ENCODE measurements around the gene RPUSD1. TPM values are rescaled to one million over a fixed set of nuclear protein-coding genes. Genes with fewer than 3 reads are reported as not detected.

Gene RPUSD1
- total RNA-seq, 1 donor from 2014 or later, result 35.3 TPM

DNA sequence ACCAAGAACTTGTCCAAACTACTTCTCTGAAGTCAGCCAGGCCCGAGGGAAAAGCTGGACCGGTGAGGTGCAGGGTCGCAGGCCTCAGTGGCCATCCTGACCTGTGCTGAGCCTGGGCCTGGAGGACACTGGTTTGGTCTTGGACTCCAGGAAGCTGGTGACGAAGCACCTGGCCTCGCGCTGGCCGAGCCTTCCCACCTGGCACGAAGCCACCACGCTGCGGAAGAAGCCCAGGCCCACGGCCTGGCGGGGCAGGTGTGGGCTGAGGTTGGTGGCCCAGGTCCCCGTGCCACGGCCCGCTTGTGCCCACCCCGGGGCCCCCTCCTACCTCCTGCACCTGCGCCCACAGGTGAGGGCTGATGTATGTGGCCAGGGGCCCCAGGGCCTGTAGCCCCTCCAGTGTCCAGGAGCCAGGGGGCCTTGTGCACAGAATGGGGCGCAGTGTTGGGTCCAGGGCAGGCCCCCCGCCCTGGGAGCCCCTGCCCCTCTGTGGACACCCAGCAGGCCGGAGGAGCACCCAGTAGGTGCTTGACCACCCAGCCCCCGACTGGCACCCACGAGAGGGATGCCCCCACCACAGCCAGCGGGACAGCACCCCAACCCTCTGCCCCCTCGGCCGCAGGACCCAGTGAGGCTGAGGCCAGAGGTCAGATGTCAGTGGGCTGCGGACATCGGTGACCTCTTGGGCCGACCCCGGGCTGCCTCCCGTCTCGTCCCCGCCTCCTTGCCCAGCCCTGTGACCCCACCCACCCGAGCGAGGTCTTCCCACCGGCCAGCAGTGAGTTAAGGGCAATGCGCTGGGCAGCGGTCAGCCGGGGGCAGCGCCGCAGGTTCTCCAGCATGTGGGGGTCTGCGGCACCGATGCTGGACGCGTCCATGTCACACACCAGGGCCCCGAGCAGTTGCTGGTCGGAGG lies 13.8 kb downstream of the RPUSD1 start:
- TF ChIP-seq, protein P1, sequence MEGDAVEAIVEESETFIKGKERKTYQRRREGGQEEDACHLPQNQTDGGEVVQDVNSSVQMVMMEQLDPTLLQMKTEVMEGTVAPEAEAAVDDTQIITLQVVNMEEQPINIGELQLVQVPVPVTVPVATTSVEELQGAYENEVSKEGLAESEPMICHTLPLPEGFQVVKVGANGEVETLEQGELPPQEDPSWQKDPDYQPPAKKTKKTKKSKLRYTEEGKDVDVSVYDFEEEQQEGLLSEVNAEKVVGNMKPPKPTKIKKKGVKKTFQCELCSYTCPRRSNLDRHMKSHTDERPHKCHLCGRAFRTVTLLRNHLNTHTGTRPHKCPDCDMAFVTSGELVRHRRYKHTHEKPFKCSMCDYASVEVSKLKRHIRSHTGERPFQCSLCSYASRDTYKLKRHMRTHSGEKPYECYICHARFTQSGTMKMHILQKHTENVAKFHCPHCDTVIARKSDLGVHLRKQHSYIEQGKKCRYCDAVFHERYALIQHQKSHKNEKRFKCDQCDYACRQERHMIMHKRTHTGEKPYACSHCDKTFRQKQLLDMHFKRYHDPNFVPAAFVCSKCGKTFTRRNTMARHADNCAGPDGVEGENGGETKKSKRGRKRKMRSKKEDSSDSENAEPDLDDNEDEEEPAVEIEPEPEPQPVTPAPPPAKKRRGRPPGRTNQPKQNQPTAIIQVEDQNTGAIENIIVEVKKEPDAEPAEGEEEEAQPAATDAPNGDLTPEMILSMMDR (IDR thresholded peaks at IDR 0.05), result no peak
- no peak for ATAC-seq (ENCODE audit: low read depth)
- intact Hi-C loops (cut with micrococcal nuclease), result no loop called here
- POLR2A ChIA-PET, result no interaction called here
- peaks cover 10% of the 10 kb centered on the region for H3K27me3 Mint-ChIP-seq
- H3K27ac Mint-ChIP-seq, result no peak overlapping the region
- H3K4me1 Mint-ChIP-seq, result no peaks in the 10 kb centered on the region
- DNase-seq, result no peak
- CTCF ChIA-PET, result no interaction called here
- H3K9me3 Mint-ChIP-seq, result no peaks in the 10 kb centered on the region
- no peaks in the 10 kb centered on the region for H3K36me3 Mint-ChIP-seq (ENCODE audit: low read depth)
- no peak overlapping the region for H3K4me3 Mint-ChIP-seq

DNA sequence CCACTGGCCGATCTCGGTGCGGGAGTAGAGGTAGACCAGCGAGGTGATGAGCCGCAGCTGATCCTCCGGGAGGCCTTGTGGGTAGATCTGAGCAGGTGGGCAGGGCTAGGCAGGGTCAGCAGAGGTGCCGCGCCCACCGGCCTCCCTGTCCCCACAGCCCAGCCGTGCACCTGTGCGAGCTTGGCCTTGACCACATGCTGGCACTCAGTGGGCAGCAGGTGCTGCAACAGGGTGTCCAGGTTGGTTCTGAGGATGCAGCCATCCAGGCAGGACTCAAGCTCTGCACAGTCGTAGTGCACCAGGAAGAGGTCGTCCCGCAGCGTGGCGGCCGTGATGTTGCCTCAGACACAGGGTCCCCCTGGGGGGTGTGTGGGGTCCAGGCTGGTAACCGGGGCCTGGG lies 15.2 kb downstream of the RPUSD1 start:
- Mint-ChIP-seq H3K4me1 (no peaks in the 10 kb centered on the region), H3K9me3 (no peaks in the 10 kb centered on the region), H3K27me3 (peaks cover 6% of the 10 kb centered on the region), H3K36me3 (ENCODE audit: low read depth) (no peaks in the 10 kb centered on the region), H3K4me3 (no peak overlapping the region), H3K27ac (no peak overlapping the region)
- intact Hi-C loops (cut with micrococcal nuclease), result no loop called here
- no peak for ATAC-seq (ENCODE audit: low read depth)
- ChIA-PET POLR2A (interaction anchor here (0.7 kb wide), 1 partner anchor 16 kb away, joined by 6 read pairs; no protein-coding TSS in a partner anchor), CTCF (interaction anchor here (1.0 kb wide), 1 partner anchor 61 kb away, joined by 3 read pairs; no protein-coding TSS in a partner anchor)
- DNase-seq, result no peak
- TF ChIP-seq, protein P1 (IDR thresholded peaks at IDR 0.05), result no peak

DNA sequence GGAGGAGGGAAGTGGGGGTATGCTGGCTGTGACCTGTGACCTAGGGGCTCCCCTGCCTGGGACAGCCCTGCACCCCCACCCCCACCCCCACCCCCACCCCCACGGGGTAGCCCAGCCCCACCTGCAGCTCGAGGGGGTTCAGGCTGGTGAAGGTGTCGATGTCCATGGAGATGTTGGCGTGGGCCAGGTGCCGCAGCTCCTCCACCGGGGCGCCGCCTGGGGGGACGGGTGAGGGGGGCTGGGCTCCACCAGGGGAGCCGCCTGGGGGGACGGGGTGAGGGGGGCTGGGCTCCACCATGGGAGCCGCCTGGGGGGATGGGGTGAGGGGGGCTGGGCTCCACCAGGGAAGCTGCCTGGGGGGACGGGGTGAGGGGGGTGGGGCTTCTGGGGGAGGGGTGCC lies 17.8 kb downstream of the RPUSD1 start:
- DNase-seq, result no peak
- ATAC-seq (ENCODE audit: low read depth), result no peak
- TF ChIP-seq, protein P1 (IDR thresholded peaks at IDR 0.05), result no peak
- Mint-ChIP-seq H3K27ac (no peak overlapping the region), H3K4me3 (no peak overlapping the region), H3K9me3 (no peaks in the 10 kb centered on the region), H3K27me3 (no peaks in the 10 kb centered on the region), H3K36me3 (ENCODE audit: low read depth) (no peaks in the 10 kb centered on the region), H3K4me1 (no peaks in the 10 kb centered on the region)
- intact Hi-C loops (cut with micrococcal nuclease), result no loop called here
- ChIA-PET CTCF (no interaction called here), POLR2A (no interaction called here)

DNA sequence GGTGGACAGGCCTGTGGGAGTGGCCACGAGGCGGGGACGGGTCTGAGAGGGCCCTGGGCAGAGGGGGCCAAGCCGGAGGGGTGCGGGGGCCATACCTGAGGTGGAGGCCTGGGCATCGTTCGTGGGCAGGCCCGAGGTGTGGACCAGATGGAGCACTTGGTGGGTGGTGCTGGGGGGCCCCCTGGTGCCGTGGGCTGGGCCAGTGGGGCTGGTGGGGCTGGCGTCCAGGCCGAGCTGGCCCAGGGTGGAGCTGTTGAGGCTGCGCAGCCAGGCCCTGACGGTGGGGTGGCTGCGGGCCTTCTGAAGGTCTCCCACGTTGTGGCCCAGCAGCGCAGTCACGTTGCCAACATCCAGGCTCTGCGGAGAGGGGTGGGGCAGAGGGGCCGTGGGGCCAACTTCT lies 18.2 kb downstream of the RPUSD1 start:
- no peak overlapping the region for H3K27ac Mint-ChIP-seq
- DNase-seq (no peak), ATAC-seq (ENCODE audit: low read depth) (no peak)
- no peaks in the 10 kb centered on the region for H3K27me3 Mint-ChIP-seq
- no peaks in the 10 kb centered on the region for H3K4me1 Mint-ChIP-seq
- TF ChIP-seq, protein P1 (IDR thresholded peaks at IDR 0.05), result no peak
- no peaks in the 10 kb centered on the region for H3K9me3 Mint-ChIP-seq
- H3K36me3 Mint-ChIP-seq (ENCODE audit: low read depth), result no peaks in the 10 kb centered on the region
- CTCF ChIA-PET, result no interaction called here
- H3K4me3 Mint-ChIP-seq, result no peak overlapping the region
- POLR2A ChIA-PET, result no interaction called here
- intact Hi-C loops (cut with micrococcal nuclease), result no loop called here

DNA sequence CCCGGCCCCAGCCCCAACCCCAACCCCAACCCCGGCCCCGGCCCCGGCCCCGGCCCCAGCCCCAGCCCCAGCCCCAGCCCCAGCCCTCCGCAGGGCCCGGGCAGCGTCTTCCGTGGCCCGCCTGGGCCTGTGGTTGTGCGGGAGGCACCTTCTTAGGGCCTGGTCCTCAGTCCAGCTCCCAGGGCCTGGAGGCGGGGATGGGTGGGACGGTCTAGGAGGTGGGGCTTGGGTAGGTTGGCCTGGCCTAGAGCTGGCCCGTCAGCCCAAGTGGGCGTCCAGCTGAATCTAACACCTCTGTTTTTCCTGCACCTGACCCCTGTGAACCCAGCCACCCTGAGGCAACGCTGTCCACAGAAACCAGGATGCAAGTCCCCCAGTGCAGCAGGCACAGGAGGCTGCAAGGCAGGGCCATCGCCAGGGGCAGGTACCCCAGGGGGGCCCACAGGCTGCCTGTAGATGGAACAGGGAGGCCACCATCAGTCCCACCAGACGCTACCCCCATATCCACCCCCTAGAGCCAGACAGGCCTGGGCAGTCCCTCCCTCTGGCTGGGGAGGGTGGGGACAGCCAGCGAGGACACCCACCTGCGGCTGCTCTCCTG lies 18.9 kb downstream of the RPUSD1 start:
- no peaks in the 10 kb centered on the region for H3K9me3 Mint-ChIP-seq
- H3K36me3 Mint-ChIP-seq (ENCODE audit: low read depth), result no peaks in the 10 kb centered on the region
- no peak for ATAC-seq (ENCODE audit: low read depth)
- CTCF ChIA-PET, result no interaction called here
- no peaks in the 10 kb centered on the region for H3K27me3 Mint-ChIP-seq
- POLR2A ChIA-PET, result no interaction called here
- H3K4me3 Mint-ChIP-seq, result no peak overlapping the region
- TF ChIP-seq, protein P1 (IDR thresholded peaks at IDR 0.05), result no peak
- DNase-seq, result no peak
- no peak overlapping the region for H3K27ac Mint-ChIP-seq
- H3K4me1 Mint-ChIP-seq, result no peaks in the 10 kb centered on the region
- intact Hi-C loops (cut with micrococcal nuclease), result no loop called here

All from activated B cell treated with CpG ODN at 0.5 μM for 24 hours (primary cell).